Prostate gland (tissue), 2 donors: ENCODE results near the gene CFAP99.

Experiments used
- POLR2A ChIP-seq: fragments of 450-650 bp; IDR thresholded peaks from one replicate; pipeline ENCODE4 v1.6.1; 2016; ENCODE audit warnings: antibody characterized with exemption, mild to moderate bottlenecking
- POLR2AphosphoS5 ChIP-seq: sonication (generic); formaldehyde crosslinking; IDR thresholded peaks from one replicate; pipeline ENCODE4 v1.6.1; 2017; ENCODE audit warnings: antibody characterized with exemption
- TF ChIP-seq, protein P1 (sequence below), 4 experiments: fragments of 200-600 bp in 2 of 4; fragments of 450-650 bp in 2 of 4; sonication (generic) in 2 of 4; IDR thresholded peaks; 1 replicate in 3 of 4; 2 replicates in 1 of 4; pipeline ENCODE4 v1.5.1; 2016 to 2019; ENCODE audit warnings: antibody characterized with exemption in 4 of 4, mild to moderate bottlenecking in 2 of 4, moderate library complexity in 2 of 4

- TF ChIP-seq, protein P1, sequence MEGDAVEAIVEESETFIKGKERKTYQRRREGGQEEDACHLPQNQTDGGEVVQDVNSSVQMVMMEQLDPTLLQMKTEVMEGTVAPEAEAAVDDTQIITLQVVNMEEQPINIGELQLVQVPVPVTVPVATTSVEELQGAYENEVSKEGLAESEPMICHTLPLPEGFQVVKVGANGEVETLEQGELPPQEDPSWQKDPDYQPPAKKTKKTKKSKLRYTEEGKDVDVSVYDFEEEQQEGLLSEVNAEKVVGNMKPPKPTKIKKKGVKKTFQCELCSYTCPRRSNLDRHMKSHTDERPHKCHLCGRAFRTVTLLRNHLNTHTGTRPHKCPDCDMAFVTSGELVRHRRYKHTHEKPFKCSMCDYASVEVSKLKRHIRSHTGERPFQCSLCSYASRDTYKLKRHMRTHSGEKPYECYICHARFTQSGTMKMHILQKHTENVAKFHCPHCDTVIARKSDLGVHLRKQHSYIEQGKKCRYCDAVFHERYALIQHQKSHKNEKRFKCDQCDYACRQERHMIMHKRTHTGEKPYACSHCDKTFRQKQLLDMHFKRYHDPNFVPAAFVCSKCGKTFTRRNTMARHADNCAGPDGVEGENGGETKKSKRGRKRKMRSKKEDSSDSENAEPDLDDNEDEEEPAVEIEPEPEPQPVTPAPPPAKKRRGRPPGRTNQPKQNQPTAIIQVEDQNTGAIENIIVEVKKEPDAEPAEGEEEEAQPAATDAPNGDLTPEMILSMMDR (IDR thresholded peaks at IDR 0.05) = no peak
- TF ChIP-seq POLR2A (no peak), POLR2AphosphoS5 (no peak)
These were observed 24.2 kb upstream of the CFAP99 start for GRCh38 chr4:2394528-2394927.
